HG03520 (cell line): ENCODE data around the gene NXPH3.

Experiments used
- ATAC-seq: cut with Tn5 transposase; IDR thresholded peaks from one replicate; pipeline ENCODE4 v1.9.1; 2021; ENCODE audit warnings: mild to moderate bottlenecking, moderate library complexity; ENCODE audit not compliant: unreplicated experiment

The NXPH3 gene

DNA sequence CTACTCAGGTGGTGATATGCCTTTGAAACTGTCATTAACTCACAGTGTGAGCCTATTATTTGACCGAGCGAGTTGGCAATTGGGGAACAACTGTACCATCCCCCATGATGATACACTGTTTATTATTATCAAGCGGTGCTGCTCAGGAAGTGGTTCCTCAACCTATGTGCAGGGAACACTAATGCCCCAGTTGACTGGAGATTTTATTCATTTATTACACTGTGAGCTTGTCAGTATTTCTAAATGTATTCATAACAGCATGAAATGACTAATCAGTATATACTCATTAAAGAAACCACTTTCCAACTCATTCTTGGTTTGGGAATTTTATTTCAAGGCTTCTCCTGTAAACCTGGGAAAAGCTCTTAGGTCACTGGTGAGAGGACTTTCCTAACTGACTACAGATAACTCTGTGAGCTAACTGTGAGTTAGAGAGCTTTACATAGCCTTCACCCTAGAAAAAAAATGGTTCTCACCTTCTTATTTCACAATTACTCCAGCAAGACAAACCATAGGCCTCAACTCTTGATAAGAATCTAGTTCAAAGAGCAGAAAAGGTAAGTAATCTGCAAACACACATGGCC lies 42.4 kb downstream of the NXPH3 start:
- no peak for ATAC-seq

DNA sequence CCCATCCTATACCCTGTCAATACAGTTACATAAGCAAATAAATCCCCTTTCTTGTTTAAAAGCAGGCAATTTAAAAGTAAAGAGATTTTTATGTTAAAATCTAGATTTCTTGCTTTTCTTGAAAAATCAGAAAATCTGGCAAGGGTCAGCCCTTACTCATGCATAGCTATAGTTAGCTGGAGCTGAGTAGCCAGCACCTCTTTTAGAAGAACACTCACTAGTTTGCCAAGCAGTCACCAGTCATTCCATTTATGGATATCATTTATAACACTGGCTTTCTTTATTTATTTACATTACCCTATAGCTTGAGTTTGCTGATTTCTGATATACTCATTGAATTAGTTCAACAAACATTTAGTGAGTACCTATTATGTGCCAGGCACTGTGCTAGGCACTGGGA lies 45.7 kb downstream of the NXPH3 start:
- no peak for ATAC-seq

DNA sequence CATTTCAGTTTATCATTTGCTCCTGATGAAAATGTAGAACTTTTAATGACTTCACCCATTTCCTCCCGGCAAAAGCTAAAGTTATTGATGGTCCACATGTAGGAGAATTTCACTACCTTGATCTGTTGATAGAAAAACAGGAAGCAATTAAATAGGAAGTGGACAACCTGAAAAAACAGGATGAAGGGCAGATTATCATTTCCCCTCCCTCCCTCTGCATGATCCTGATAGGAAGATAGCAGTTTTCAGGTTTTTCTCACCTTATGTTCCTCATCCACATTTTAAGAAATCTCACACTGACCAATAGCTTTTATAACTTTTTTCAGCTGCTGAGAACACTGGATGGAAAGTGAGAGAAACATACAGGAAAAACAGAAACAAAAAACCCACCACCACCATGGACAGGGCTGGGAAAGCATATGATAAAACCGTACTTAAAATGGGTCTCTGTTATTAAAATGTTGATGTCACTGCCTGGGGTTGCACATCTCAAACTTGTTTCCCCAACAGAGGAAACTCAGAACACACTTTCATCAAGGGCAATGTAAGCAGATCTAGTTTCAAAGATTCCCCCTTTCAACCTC lies 46.4 kb downstream of the NXPH3 start:
- ATAC-seq: no peak

DNA sequence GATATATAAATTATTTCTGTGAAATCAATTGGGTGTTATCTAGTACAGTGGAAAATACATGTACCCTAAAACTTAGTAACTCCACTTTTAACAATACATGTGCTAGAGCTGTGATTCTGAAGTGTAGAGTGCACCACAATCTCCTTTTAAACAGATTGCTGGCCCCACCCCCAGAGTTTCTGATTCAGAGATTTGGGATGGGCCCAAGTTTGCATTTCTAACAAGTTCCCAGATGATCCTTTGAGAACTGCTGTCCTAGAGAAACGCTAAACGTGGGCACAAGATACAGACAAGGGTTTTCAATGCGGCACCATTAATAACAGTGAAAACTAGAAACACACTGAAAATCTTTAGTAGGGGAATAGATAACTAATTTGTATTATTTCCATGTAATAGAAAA lies 49.2 kb downstream of the NXPH3 start:
- no peak for ATAC-seq

DNA sequence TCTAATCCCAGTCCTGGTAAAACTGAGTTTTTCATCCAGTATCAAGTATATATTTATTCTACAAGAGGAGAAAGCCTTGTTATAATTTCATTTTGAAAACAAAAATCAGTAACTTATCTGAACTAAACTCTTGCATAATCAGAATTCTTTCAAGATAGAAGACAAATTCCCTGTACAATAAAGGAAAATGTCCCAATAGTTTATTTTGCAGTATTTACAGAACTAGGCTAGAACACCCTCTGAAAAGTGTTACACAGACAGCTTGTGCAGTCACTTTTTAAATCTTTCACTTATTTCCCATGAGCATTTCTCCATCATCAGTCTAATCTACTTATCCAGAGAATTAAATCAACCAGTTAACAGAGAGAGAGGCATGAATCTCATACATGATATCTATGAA lies 53.8 kb downstream of the NXPH3 start:
- ATAC-seq: no peak

DNA sequence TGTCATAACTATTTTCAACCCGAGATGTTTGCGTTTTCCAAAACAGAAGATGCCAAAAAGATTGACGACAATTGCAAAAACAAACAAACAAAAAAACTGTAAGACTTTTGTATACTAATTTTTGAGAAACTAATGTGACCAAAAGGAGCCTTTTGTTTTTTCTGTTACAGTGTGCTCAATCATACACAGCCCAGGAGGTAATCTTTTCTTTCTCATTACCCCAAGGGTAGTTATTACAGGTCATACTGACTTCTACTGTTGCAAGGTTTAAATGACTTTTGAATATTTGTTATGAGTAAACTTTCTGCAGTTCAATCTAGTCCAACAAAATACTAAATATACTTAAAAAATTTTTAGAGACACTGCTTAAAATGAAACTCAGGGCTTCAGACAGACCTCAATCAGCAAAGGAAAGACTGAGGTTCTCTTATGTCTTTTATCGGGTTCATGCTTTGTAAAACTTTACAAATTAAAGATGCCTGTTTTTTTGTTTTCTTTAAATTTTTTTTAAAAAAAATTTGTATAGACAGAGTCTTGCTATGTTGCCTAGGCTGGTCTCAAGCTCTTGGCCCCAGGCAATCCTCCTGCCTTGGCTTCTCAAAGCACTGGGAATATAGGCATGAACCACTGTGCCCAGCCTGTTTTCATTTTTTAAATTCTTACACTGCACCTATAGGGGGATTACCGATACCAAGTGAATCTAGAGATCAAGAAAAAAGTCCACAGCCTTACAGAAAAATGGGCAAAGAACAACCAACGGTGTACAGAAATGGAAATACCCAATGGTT lies 54.6 kb downstream of the NXPH3 start:
- ATAC-seq: no peak

DNA sequence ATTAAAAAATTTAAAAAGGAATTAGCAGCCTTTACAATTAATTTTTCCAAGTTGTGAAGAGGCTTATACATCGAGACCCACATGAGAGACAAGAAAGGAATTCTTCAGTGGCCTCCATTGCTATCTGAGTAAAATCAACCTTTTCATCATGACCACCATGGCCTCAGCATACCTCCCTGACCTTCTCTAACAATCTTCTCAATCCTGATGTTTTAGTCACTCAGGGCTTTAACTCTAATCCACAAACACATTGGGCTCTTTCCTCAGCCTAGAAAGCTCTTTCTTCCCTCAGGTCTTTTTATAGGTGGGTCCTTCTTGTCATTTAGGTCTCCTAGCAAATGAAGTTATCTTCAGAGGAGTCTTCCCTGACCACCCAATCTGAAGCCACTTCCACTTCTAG lies 55.8 kb downstream of the NXPH3 start:
- no peak for ATAC-seq
